Lower leg skin (tissue), 4 donors: ENCODE measurements around the gene CD55. TPM values are rescaled to one million over a fixed set of nuclear protein-coding genes. Genes with fewer than 3 reads are reported as not detected.

Experiments
- DNase-seq, 2 donors: peaks; one replicate each; pipeline ENCODE4 v3.0.0-alpha.2; 2019; ENCODE audit warnings: low spot score in 2 of 2
- H3K4me3 ChIP-seq: fragments of 200-600 bp; sonication (generic); 2 replicates; pipeline ENCODE4 v1.5.1; 2017; ENCODE audit warnings: mild to moderate bottlenecking, low read depth; ENCODE audit not compliant: poor library complexity, severe bottlenecking
- CTCF ChIP-seq, 3 donors: fragments of 450-650 bp; IDR thresholded peaks; one replicate each; pipeline ENCODE4 v1.5.1; 2016; ENCODE audit warnings: antibody characterized with exemption in 3 of 3, mild to moderate bottlenecking in 3 of 3, moderate library complexity in 2 of 3
- POLR2A ChIP-seq, 2 donors: fragments of 450-650 bp; IDR thresholded peaks; one replicate each; pipeline ENCODE4 v1.6.1; 2016 to 2017; ENCODE audit warnings: antibody characterized with exemption in 2 of 2, mild to moderate bottlenecking in 1 of 2, moderate library complexity in 1 of 2
- WGBS, 2 donors: methylation state at CpG; one replicate each; pipeline ENCODE4 v1.1.5; 2018; 5-methylcytosine and 5-hydroxymethylcytosine counted together
- intact Hi-C: fragments of 100-400 bp; cut with DNase I; formaldehyde crosslinking; loops from one replicate; pipeline ENCODE4 v1.15.0; 2023; ENCODE audit warnings: low total_unique reads
- total RNA-seq, 4 donors: library from RNA; depleted of rRNA; stranded (reverse); fragments of >200 nt; gene quantifications; one replicate each; pipeline ENCODE4 v1.1.0, GENCODE V29; 2016

CD55 gene
- total RNA-seq, 4 donors from 2014 or later = 153 to 260 (median 238) TPM

DNA sequence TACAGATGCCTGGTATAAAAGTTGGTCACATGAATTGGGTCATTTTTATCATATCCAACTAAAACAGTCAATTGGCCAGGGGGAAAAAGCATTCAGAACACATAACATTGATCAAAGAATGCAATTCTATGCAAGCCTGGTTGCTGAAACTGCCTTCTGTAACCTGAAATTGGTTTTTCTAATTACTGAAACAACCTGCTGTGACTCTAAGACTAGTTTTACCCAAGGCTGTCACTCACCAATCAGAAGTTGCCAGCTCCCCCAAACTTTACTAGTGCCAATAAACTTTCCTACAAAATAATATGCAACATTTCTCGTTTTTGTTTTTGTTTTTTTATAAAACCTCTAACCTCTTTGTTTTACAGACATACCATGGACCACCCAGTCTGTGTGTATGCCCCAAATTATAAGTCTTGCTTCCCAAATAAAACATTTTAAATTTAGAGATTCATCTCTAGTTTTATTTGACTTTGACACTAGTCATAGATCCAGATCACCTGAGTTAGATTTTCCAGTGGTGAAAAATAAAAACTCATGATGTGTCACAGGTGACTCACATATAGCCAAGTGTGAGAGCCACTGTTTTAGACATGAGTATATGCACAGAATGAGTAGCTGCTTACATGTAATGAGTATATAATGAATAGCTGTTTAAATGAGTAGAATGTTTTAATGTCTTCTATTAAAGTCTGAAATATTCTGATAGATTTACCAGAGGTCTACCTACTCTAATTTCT is 68.4 kb downstream of the CD55 start:
- no peak overlapping the region for H3K4me3 ChIP-seq
- intact Hi-C loops = no loop called here
- TF ChIP-seq CTCF (IDR thresholded peaks at IDR 0.05) (no peak), POLR2A (IDR thresholded peaks at IDR 0.05) (no peak)
- 40 to 67% methylated on average over 1 of the region's 1 CpG for WGBS, 2 donors
- no peak for DNase-seq

GRCh38 chr1:207393610-207394009 is 72.1 kb downstream of the CD55 start:
- DNase-seq = peak in 1 of 2 donors; percentile 63

DNA sequence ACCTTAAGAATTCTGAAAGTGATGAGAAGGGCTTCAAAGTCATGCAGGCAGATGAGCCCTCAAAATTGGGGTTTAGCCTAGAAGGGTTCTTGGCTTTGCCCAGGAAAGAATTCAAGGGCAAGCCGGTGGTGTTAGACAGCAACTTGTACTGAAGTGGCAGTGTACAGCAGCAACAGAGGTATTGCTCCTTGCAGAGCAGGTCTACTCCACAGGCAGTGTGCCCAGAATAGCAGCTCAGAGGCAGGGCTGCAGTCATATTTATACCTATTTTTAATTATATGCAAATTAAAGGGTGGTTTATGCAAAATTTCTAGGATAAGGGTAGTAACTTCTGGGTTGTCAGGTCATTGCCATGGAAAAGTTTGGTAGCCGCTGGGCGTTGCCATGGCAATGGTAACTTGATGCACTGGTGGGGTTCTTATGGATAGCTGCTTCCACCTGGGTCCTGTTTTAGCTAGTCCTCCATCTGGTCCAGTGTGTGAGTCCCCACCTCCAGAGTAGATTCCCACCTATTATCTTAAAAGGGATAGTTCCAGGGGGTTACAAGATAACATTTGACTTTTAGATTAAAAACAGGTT is 74.8 kb downstream of the CD55 start:
- no peak overlapping the region for H3K4me3 ChIP-seq
- DNase-seq = no peak
- intact Hi-C loops = no loop called here
- WGBS, 2 donors = 68 to 74% methylated on average over 3 of the region's 3 CpGs
- TF ChIP-seq POLR2A (IDR thresholded peaks at IDR 0.05) (no peak), CTCF (IDR thresholded peaks at IDR 0.05) (no peak)

More at GRCh38 chr1:207393610-207394009, 72.1 kb downstream of the CD55 start:
- WGBS, 2 donors = 19 to 24% methylated on average over 4 of the region's 4 CpGs
- intact Hi-C loops = no loop called here
- no peak overlapping the region for H3K4me3 ChIP-seq
- TF ChIP-seq POLR2A (IDR thresholded peaks at IDR 0.05) = no peak
- no peak for TF ChIP-seq CTCF (IDR thresholded peaks at IDR 0.05)

- no peak overlapping the region for H3K4me3 ChIP-seq
- TF ChIP-seq CTCF (IDR thresholded peaks at IDR 0.05) (no peak), POLR2A (IDR thresholded peaks at IDR 0.05) (no peak)
- 59 to 69% methylated on average over 2 of the region's 2 CpGs for WGBS, 2 donors
- DNase-seq = no peak
- intact Hi-C loops = no loop called here
These were observed 76.0 kb downstream of the CD55 start for GRCh38 chr1:207397525-207397926.

DNA sequence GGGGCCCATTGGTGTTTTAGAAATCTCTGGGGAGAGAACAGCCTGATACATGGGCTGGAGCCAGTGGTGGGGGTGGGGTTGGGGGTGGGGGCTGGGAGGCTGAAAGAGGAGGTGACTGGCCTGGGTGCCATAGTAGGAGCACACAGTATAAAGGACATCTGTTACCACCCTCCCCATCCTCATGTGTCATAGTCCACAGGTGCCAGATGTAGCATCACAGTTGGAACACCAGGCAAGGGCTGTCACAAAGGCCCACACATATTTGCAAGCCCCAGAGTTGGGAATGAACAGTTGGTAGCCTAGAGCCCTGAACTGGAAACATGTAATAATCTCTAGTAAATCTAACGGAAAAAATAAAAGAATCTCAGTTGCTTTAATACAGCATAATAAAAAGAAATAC is 77.5 kb downstream of the CD55 start:
- TF ChIP-seq POLR2A (IDR thresholded peaks at IDR 0.05) (no peak), CTCF (IDR thresholded peaks at IDR 0.05) (no peak)
- intact Hi-C loops = no loop called here

More for the DNA sequence above, 77.5 kb downstream of the CD55 start:
- H3K4me3 ChIP-seq = no peak overlapping the region
- WGBS, 2 donors = 89 to 90% methylated on average over 1 of the region's 1 CpG
- no peak for DNase-seq
